NCI-H226 (cell line): Measurements from ENCODE around the gene ERBB2.
"Not testable (repeated sequence)": the region's sequence is repeated elsewhere in the genome, so short reads cannot be mapped to it uniquely, and the experiment has no call there.

ENCODE experiments used
- DNase-seq: peaks from one replicate; pipeline ENCODE4 v3.0.0-alpha.2; 2015

Gene ERBB2

DNA sequence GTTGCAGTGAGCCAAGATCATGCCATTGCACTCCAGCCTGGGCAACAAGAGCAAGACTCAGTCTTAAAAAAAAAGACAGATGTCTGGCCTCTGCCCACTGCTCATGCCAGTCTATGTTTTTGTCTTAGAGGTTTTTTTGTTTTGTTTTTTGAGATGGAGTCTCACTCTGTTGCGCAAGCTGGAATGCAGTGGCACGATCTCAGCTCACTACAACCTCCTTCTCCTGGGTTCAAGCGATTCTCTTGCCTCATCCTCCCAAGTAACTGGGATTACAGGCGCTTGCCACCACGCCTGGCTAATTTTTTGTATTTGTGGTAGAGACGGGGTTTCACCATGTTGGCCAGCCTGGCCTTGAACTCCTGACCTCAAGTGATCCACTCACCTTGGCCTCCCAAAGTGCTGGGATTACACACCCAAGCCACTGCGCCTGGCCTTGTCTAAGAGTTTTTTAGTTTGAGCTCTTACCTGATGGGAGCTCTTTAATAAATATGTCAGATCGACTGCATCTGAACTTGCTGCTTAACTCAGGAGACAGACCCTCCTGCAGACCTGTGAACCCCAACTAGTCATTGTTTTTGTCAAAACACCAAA lies 48.7 kb downstream of the ERBB2 start:
- DNase-seq: not testable (repeated sequence)

DNA sequence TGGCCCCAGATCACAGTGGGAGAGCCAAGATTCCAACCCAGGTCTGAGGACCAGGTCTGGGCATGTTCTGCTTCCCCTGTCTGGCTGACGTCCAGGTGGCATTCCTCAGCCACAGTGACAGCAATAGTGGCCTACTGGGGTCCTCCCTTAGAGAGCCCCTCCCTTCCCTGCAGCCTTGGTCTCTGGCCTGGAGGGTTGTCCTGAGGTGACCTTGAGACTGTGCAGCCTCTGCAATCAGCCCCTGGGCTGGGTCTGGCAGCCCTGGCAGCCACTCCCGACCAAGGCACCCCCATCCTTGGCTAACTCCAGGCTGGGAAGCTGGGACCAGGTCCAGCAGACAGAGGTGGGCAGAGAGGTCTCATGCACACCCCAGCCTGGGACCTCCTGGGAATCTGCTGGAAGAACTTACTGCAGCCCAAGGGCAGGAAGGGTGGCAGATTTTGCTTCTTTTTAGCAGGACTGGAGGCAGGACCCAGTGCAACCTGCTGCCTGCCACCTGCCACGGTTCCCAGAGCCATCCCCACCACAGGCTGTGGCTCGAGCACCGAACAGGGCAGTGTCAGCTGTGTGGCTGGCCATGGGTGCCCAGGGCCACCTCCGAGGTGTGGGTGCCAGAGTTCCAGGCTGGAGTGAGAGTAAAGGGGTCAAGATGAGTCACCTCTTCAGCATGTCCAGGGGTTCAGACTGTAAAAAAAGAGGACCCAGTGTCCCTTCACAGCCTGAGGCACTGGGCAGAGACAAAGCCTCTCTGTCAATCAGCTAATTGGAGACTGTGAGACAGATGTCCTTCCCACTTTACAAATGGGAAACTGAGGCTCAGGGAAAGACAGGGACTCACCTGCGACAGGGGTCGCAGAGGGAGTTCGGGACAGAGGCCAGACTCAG lies 50.5 kb downstream of the ERBB2 start:
- no peak for DNase-seq

DNA sequence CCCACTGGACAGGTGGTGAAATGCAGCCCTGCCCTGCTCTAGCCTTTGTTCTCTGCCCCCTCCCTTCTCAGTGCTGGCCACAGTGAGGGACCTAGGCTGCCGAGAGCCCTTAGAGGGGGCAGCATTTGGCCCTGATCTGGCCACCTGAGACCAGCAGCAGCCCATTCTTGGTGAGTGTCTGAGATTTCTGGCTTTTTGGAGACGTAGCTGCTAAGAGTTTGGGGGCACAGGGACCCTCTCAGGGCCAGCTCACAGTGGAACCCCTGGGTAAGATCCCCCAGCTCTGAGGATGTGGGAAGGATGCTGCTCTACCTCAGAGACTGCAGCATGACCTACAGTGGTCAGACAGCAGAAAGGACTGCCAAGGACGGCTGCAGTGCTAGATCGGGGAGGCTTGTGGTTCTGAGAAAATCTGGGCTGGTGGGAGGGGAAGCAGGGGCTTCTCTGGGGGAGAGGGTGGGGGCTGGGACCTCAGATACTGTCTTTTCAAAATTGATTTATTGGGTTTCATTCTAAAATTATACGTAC lies 51.2 kb downstream of the ERBB2 start:
- no peak for DNase-seq

DNA sequence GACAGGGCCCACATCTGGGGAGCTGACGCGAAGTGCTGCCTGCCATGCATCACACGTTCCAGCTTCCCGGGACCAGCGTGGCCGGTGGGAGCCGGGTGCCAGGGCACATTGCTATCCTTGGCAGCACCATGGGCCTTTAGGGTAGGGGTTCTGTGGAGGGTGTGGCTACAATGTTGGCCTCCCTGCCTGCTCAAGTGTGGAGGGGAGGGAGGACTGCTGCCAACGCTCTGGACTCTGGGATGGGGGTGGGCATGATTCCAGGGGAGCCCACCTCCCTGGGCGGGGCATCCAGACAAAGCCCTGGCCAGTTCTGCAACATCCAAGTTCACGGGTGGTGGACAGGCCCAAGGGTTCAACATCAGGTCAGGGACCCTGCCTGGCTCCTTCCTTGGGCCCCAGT lies 51.8 kb downstream of the ERBB2 start:
- DNase-seq: no peak

DNA sequence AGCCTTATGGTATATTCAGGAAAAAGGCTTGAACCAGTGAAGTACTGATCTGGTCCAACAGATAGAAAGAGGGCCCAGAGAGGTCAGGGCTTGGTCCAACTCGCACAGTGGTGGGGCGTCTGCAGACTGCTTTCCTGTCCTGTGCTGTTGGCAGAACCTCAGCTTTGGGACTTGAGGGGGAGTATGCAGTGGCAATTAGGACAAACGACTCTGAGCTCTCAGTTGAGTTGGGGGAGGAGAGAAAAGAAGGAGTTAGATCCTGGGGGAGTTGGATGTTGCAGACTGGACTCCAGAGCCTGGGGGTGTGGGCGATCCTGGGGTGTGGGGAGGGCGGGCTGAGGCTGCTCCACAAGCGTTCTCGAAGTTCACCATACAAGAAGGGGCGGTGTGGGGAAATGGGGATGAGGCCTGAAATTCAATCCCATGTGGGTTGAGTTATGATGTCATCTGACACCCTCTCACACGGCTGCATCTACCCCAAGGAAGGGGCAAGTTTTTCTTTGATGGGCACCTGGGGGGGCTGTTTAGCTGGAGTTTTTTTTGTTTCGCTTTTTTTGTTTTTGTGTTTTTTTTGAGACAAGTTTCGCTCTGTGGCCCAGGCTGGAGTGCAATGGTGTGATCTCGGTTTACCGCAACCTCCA lies 52.5 kb downstream of the ERBB2 start:
- DNase-seq: no peak

DNA sequence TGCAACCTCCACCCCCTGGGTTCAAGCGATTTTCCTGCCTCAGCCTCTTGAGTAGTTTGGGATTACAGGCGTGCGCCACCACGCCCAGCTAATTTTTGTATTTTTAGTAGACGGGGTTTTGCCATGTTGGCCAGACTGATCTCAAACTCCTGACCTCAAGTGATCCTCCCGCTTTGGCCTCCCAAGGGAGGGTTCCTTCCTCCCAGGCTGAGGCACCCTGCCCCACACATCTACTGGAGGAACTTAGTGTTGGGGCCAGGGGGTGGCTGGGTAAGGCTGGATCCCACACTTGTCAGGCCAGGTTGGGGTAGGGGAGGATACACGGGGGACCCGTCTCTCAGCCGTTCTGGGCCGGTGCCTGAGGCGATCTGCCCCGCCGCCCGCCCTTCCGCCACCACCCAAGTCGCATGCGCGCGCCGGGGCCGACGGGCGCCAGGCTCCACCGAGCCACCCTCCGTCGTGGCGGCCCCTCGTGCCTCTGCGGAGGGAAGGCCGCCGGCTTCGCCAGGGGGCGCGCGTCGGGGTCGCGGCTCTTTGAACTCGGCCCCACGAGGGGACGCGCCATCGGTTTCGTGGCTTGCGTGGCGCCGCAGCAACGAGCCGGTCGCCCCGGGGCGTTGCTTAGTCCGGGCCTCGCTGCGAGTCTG lies 53.8 kb downstream of the ERBB2 start:
- DNase-seq: no peak

DNA sequence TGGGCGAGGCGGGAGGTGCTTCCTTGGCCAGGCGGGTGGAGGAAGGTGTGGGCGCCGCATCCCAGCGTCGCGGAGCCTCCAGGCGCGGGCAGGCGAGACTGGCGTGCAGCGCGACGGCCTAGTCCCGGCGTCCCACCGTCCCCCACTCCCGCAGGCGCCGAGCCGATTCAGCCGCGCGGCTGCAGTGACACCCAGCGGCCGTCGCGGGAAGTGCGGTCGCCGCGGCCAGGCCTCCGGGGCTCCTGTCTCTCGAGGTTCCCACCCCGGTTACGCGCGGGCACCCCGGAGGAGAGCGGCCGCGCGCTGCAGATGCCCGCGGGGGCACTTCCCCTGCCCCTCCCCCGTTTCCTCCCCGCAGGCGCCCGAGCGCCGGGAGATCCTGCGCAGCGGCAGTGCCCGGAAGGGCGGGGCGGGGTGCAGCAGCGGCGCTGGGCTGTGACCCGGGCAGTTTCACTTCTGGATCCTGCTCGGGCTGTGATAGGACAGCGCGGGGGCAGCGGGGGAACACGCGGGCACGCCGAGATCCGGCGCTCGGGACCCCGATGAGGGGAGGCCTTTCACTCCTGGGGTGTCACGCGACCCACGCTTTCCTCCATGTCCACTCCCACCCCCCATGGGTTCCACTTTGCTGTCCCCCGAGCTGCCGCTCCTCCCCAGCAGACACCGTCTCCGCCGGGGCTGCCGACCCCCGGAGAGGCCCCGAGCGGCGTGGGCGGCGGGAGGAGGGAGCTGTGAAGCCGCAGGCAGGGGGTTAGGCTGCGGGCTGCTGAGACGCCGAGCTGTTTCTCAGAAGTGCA lies 54.5 kb downstream of the ERBB2 start:
- DNase-seq: peak; percentile 90

DNA sequence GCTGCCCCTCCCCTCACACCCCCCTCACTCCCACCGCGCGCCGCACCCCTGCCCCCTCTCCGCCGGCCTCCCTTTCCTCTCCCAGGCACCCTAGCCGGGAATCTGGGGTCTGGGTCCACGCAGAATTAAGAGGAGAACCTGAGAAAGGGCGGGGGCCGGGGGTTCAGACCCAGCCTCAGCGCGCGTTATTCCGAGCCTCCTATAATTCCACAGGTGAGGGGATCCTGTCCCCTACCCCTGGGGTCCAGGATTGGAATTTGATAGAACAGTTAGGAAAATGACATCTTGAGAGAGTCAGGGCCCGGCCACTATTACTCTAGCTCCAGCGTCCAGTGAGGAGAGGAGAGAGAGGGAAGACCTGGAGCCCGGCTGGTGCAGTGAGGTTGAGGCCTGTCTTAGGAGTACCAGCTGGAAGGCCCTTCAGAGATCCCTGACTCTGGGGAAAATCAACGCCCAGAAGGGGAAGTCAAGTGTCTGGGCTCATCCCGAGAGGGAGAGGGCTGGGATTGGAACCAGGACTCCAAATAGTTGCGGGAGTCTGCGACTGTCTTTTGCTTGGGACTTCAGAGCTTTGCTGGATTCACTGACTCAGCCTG lies 55.2 kb downstream of the ERBB2 start:
- DNase-seq: no peak

DNA sequence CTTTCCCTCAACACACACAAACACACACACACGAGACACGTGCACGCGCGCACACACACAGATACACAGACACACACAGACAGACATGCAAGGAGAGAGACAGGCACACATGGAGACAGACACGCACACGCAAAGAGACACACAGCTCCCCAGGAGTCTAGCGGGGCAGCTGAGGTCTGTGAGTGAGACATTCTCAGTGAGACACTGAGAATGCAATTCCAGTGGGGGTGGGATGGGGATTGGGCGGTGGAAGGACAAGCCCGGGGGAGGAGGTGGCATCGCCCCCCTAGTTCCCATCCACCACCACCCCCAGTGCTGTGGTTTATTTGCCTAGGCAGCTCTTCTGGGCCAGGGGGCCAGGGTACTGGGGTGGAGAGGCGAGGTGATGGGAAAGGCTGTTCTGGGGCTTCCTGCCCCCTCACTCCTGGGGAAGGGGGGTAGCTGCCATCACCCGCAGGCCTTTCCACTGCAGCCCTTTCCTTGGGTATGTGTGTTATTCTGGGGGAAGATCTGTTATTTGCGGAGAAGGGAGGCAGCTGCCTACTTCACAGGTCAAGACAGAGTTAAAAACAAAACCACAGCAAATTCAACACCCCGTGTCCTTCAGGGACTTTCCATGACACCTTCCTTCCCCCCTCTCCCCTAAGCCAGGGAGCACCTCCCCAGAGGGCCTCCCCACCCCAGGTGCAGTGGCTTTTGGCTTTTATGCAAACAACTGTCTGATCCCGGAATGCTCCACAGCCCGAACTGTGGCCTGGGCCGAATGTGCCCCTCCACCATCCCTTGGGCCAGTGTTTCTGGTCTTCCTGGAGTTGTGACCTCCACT lies 55.9 kb downstream of the ERBB2 start:
- DNase-seq: no peak

DNA sequence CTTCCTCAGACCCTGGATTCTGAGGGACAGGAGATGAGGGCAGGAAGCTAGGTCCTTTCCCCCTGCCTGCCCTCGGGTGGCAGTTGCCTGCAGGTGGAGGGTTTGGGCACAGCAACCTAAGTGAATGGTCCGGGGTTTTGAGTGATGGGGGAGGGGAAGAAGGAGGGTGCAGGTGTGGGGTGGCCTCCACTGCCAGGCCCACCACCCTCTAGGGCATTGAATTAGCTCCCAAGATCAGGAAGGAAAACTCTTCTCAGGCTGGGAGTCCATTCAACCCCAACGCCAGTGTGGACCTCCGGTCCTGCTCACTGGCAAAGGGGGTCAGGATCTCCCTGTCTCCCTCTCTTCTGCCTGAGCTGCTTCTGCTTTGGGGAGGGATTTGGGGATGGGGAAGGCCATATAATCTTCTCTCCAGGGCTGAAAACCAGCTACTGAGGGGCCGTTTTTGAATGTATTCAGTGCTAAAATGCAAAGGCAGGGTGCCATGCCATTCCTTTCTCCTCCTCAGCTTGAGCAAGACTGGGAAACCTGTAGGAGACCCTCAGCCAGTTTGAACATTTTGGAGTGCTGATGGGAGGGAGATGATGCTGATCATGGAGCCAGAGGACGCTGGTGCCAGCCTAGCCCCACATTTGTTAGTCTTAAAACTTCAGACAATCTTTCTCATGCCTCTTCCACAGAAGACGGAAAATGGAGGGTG lies 56.7 kb downstream of the ERBB2 start:
- no peak for DNase-seq

DNA sequence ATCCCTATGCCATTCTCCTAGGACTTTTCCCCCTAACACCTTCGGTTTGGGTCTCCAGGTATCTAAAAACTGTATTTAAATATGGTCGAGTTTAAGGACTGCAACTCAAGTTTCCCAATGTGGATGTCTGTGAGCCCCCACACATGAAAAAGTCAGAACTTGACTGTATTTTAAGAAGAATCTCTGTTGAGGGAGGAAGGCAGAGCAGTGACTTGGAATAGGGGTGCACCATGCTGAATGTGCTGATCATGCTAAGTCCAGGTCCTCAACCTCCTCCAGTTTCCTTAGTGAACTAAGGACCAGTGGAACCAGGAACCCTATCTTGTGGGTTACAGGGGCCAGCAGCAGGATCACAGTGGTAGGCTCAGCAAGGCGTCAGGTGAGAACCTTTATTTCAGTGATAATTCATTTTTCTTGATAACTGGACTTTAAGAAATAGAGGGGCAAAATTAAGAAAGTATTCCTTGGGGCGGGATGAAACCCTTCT lies 57.4 kb downstream of the ERBB2 start:
- DNase-seq: no peak

DNA sequence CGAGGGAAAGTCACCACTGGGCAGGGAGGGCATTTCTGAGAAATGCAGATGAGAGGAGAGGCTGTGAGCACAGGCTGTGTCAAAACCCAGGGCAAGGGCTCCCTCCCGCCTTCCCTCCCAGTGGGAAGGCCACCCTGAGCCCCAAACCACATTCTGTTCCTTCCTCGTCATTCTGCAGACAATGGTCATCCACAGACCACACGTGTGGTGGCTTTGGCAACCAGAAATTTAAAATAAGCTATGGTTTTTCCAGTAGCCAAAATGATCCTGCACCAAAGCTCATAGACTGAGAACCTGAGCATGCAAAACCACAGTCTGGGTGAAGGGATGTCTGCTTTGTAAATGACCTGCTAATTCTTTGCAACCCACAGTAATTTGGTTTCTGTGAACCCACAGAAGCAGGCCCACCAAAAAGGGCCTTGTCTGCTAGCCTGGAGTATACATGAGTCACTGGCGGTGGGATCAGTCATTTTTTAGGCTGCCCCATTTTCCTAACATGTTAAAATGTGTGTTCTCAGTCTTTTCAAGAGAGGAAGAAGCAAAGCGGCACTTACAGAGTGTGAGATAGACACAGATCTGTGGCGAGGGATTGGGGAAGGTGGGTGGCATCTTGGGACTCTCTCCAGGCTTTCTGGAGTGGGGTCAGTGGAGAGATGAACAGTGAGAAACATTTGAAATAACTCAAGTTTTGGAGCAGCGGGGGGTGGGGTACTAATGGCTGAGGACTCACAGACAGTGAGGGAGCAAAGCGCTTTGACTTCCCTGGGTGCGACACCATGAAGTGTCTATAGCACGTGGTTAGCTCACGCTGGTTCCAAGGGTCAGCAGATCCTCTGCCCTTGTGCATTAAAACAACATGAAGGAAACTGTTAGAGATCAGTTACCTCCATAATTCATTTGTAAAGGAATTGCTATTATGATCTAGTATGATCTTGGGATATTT lies 58.3 kb downstream of the ERBB2 start:
- DNase-seq: no peak

DNA sequence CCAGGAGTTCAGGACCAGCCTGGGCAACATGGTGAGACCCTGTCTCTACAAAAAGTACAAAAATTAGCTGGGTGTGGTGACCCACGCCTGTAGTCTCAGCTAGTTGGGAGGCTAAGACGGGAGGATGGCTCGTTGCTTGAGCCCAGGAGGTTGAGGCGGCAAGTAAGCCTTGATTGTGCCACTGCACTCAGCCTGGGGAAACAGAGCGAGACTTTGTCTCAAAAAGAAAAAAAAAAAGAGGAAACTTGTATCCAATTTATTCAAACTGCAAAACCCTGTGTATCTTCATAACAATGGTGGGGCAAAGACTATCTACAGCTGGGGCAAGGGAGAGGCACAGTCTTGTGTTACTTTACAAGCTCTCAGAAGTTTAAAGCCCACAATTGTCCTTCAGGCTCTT lies 59.3 kb downstream of the ERBB2 start:
- no peak for DNase-seq

DNA sequence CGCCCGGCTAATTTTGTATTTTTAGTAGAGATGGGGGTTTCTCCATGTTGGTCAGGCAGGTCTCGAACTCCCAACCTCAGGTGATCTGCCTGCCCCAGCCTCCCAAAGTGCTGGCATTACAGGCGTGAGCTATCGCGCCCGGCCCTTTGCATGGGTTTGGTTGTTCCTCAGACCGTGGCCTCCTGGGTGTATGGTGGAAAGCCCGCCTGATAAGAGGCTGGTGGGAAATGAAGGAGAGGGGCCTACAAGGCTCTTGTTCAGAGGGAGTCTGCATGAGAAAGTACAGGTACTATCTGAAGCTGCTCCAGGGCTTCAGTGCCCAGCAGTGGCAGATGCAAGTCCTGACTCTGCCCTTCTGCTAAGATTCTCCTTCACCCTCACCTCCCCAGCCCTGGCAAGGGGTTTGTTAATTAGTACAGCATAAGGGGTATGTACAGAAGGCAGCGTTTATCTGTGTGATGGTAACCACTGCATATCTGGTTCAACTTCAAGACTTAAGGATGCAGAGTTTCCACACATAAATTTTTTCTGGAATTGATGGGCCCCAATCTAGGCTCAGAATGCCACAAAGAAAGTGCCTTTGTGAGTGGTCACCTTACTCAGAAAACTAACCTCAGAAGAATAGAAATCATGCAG lies 62.1 kb downstream of the ERBB2 start:
- DNase-seq: no peak

DNA sequence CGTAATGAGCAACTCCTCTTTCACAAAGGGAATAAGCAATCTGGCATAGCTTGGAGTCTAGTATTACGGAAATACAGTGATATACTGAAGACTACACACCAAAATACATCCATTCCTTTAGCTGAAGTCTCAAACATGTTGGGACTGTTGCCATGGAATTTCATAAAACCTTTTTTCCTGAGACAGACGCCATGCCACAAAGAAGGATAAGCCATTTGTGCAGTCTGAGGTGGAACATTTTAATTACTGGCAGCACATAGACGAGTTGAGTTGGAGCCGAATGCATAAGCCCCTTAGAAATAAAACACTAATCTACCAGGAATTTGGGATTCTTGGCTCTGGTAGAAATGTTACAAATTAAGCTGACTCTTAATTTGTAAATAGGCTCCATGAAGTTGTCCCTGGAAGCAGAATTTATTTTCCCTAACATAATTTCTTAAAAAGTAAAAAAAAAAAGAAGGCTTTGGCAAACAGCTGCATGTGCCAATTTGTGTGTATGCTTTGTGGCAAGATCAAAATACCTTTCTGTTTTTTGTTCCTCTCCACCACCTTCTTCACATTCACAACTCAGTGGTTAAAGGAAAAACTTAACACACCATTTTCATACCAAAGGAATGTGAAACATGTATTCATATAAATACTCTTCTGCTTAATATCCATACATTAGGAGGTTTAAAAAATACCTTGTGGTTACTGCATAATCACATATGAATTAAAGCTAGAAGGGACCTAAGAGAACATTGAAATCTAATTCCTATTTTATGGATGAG lies 63.4 kb downstream of the ERBB2 start:
- DNase-seq: no peak

DNA sequence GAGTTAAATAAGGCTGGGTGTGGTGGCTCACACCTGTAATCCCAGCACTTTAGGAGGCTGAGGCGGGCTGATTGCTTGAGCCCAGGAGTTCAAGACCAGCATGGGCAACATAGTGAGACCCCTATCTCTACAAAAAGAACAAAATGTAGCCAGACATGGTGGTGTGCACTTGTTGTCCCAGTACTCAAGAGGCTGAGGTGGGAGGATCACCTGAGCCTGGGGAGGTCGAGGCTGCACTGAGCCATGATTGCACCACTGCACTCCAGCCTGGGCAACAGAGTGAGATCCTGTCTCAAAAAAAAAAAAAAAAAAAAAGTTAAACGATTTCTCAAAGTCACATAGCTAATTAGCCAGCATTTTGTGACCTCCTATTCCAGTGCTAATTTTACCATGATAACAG lies 64.3 kb downstream of the ERBB2 start:
- not testable (repeated sequence) for DNase-seq

DNA sequence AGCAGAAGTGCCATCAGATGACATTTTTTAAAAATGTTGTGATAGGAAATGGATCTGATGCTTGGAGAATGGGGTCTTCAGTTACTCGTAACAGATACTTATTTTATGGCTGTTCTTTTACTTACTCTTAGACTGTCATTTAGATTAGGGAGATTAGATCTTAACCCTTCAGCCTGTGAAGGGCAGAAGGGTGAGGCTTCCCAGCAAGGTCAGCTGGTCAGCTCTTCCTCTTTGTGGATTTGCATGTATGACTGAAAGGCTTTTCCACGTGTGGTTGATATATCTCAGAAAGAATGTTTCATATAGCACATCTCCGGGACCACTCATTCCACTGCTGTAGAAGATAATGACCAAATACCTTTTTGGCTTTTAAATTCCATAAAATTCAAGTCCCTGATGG lies 65.3 kb downstream of the ERBB2 start:
- no peak for DNase-seq

DNA sequence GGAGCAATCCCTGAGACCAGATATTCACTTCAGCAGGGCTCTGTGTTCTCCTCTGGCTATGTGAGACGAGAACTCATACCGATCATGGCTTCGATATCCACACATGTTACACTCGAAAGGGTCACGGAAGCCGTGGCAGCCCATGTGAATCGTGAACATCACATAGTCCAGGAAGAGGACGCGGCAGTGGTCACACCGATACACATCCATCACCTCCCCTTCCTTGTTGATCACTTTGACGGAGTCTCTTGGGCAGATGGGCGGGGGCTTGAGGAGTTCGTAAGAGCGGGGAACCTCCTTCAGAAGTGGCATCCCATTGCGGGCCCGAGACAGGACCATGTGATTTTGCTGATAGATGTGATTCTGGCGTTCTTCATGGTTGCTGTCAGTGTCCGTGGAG lies 65.9 kb downstream of the ERBB2 start:
- no peak for DNase-seq
